AG04450 (cell line): ENCODE data around the gene PAQR5. TPM values are rescaled to one million over a fixed set of nuclear protein-coding genes. Genes with fewer than 3 reads are reported as not detected.

Experiments
- CTCF ChIA-PET: fragments of 300-600, 350-600 bp; formaldehyde crosslinking; extraction: SDS; loops from one replicate; lab custom pipeline; 2022; ENCODE audit warnings: antibody characterized with exemption, inconsistent platforms; lab: Charles Lee
- POLR2A ChIA-PET: fragments of 350-600 bp; formaldehyde crosslinking; extraction: SDS; loops from one replicate; lab custom pipeline; 2021; ENCODE audit warnings: antibody characterized with exemption, inconsistent platforms; lab: Yijun Ruan, JAX
- DNase-seq: peaks from one replicate; pipeline ENCODE4 v3.0.0-alpha.2; 2011; ENCODE audit warnings: low read depth, low spot score
- H3K27ac ChIP-seq: one replicate; pipeline ENCODE4 v1.5.1; 2012; ENCODE audit warnings: low read depth, low read length, control low read depth
- H3K27me3 ChIP-seq: one replicate; pipeline ENCODE4 v1.6.0; 2012; ENCODE audit warnings: low read length; ENCODE audit not compliant: control insufficient read depth, insufficient read depth
- H3K4me3 ChIP-seq: 2 replicates; pipeline ENCODE4 v1.5.1; 2011; ENCODE audit warnings: mild to moderate bottlenecking, low read depth, low read length, control low read depth
- H3K9me3 ChIP-seq: 2 replicates; pipeline ENCODE4 v1.5.1; 2012; ENCODE audit warnings: low read length; ENCODE audit not compliant: control insufficient read depth, insufficient read depth
- polyA plus RNA-seq: library from polyadenylated mRNA; depleted of rRNA; stranded (reverse); fragments of >200 nt; gene quantifications from 2 replicates; pipeline ENCODE4 v1.2.3, GENCODE V29; 2011
- TF ChIP-seq, protein P1 (sequence below): IDR thresholded peaks from 2 replicates; pipeline ENCODE4 v1.5.1; 2011; ENCODE audit warnings: low read depth, low read length, control low read depth, inconsistent platforms

Gene PAQR5
- polyA plus RNA-seq, 1 experiment, result 7.9 TPM

DNA sequence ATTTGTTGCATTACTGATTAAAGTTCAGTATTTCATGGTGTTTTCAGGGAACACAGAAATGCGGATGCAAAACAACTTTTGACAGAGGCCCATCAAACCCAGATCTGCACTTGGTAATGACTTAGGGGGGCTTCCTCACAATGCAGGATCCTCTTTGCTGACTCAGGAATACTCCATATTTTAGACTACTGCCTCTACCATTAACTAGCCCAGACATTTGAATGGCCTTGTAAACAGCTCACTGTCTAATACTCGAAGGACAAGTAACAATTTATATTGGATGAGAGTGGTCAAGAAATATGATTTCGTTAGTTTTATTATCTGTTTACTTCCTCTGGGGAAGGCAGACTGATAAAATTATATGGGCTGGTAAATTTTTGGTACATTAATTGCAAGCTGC is 106.4 kb downstream of the PAQR5 start:
- H3K4me3 ChIP-seq, result no peak overlapping the region
- CTCF ChIA-PET, result interaction anchor here (1.3 kb wide), 1 partner anchor 11 kb away, joined by 5 read pairs; no protein-coding TSS in a partner anchor
- POLR2A ChIA-PET, result no interaction called here
- no peaks in the 10 kb centered on the region for H3K27me3 ChIP-seq
- no peaks in the 10 kb centered on the region for H3K9me3 ChIP-seq
- no peak for DNase-seq
- TF ChIP-seq, protein P1, sequence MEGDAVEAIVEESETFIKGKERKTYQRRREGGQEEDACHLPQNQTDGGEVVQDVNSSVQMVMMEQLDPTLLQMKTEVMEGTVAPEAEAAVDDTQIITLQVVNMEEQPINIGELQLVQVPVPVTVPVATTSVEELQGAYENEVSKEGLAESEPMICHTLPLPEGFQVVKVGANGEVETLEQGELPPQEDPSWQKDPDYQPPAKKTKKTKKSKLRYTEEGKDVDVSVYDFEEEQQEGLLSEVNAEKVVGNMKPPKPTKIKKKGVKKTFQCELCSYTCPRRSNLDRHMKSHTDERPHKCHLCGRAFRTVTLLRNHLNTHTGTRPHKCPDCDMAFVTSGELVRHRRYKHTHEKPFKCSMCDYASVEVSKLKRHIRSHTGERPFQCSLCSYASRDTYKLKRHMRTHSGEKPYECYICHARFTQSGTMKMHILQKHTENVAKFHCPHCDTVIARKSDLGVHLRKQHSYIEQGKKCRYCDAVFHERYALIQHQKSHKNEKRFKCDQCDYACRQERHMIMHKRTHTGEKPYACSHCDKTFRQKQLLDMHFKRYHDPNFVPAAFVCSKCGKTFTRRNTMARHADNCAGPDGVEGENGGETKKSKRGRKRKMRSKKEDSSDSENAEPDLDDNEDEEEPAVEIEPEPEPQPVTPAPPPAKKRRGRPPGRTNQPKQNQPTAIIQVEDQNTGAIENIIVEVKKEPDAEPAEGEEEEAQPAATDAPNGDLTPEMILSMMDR, result no peak
- H3K27ac ChIP-seq, result no peak overlapping the region

DNA sequence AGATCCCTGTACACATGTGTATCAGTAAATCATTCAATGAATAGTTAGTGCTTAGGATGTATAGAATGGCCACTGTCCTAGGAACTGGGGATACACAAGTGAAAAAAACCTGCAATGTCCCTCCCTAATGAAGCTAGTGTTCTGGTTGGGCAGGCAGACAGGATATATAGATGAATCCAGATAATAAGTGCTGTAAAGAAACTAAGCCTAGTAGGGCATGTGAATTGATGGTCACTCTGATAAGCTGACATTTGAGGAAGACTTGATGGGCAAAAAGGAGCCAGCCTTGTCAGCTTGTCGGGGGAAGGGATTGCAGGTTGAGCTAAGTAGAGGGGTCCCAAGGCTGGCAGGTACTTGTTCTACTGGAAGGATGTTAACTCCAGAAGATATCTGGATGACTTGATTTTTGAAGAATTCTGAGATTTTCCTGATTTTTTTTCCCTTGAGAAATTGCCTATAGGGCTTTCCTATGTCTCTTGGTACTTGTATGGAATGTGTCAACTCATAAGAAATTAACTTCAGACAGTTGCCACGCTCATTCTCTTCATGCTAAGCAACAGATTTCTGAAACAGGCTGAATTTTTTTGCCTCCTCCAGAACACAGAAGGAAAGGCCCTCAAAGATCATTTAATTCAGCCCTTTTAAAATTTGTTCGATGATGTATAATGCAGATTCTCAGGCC is 109.1 kb downstream of the PAQR5 start:
- TF ChIP-seq, protein P1, result no peak
- H3K9me3 ChIP-seq, result no peaks in the 10 kb centered on the region
- no peak overlapping the region for H3K4me3 ChIP-seq
- DNase-seq, result no peak
- ChIA-PET POLR2A (interaction anchor here (0.6 kb wide), 1 partner anchor 50 kb away, joined by 3 read pairs; no protein-coding TSS in a partner anchor), CTCF (no interaction called here)
- H3K27ac ChIP-seq, result no peak overlapping the region
- H3K27me3 ChIP-seq, result no peaks in the 10 kb centered on the region

DNA sequence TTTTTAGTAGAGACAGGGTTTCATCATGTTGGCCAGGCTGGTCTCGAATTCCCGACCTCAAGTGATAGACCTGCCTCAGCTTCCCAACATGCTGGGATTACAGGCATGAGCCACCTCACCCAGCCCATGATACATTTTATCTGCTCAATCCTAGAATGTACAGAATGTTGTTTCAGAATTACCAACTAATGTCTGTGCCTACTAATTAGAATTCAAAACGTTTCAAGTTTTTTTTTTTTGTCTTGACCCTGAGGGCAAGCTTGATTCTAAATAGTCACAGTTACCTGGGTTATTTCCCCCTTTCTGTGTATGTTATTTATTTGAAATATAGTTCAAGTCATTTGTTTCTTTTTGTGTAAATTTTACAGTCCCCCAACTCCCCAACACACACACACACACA is 110.1 kb downstream of the PAQR5 start:
- Histone ChIP-seq H3K4me3 (no peak overlapping the region), H3K27me3 (no peaks in the 10 kb centered on the region), H3K27ac (no peak overlapping the region), H3K9me3 (no peaks in the 10 kb centered on the region)
- TF ChIP-seq, protein P1, result no peak
- POLR2A ChIA-PET, result no interaction called here
- CTCF ChIA-PET, result interaction anchor here (0.6 kb wide), 1 partner anchor 209 kb away, joined by 3 read pairs; no protein-coding TSS in a partner anchor
- DNase-seq, result no peak

DNA sequence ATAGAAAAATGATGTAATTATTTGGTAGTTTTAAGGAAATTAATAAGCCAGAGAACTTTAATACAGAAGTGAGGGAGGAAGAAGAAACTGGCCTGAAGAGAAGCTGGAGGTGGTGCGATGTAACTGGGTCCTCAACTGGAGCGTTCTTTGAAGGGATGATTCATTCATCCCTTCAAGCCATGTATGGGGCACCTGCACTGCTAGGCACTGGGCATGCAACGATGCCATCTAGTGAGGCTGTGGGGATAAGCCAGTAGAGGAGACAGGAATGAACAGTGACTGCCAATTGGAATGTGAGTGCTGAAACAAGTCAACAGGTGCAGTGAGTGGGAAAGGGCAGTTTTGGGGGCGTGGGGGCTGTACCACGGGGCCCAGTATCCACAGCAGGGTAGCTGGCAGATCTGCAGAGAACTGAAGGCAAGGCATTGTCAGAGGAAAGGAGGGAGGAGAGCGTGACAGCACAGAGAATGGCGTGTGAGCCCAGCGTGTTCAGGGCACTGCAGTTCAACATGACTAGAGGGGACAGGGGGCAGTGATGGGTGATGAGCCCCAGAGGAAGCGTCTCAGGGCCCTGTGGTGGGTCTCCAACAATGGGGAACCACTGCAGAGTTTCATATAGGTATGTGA is 111.6 kb downstream of the PAQR5 start:
- H3K4me3 ChIP-seq, result no peak overlapping the region
- H3K9me3 ChIP-seq, result no peaks in the 10 kb centered on the region; the same call in 1 of the 2 replicates
- H3K27ac ChIP-seq, result no peak overlapping the region
- no peak for DNase-seq
- CTCF ChIA-PET, result interaction anchor here (0.6 to 1.4 kb wide), 2 partner anchors 64 to 351 kb away, joined by 3 read pairs; no protein-coding TSS in a partner anchor
- POLR2A ChIA-PET, result no interaction called here
- no peaks in the 10 kb centered on the region for H3K27me3 ChIP-seq
- TF ChIP-seq, protein P1, result peak; percentile 35

DNA sequence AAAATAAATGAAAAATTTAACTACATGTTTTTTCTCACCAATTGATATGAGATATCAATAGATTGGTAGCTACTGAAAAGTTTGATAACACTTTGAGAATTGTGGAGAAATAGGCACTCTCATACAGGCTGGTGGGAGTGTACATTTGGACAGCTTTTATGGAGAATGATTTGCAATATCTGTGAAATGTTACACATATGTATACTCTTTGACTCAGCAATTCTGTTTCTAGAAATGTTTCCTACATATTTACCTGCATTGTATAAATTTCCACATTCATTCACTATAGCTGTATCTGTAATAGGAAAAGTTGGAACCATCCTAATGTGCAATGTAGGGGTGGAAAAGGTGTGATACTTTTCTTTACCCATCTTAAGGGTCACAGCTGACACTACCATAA is 113.6 kb downstream of the PAQR5 start:
- CTCF ChIA-PET, result no interaction called here
- no peaks in the 10 kb centered on the region for H3K27me3 ChIP-seq
- H3K27ac ChIP-seq, result no peak overlapping the region
- no peak for DNase-seq
- TF ChIP-seq, protein P1, result no peak
- peak overlapping the region; percentile 14; the same call in 1 of the 2 replicates for H3K4me3 ChIP-seq
- no peaks in the 10 kb centered on the region; the same call in 1 of the 2 replicates for H3K9me3 ChIP-seq
- POLR2A ChIA-PET, result no interaction called here
